Subcutaneous adipose tissue (tissue), 4 donors: Measurements from ENCODE around the gene COX20. TPM values are rescaled to one million over a fixed set of nuclear protein-coding genes. Genes with fewer than 3 reads are reported as not detected.

Experiments
- total RNA-seq, 4 donors: library from RNA; depleted of rRNA; stranded (reverse); fragments of >200 nt; gene quantifications; one replicate each; pipeline ENCODE4 v1.1.0, GENCODE V29; 2016
- TF ChIP-seq, protein P1 (sequence below): fragments of 450-650 bp; IDR thresholded peaks from one replicate; pipeline ENCODE4 v1.5.1; 2016; ENCODE audit warnings: low read depth, mild to moderate bottlenecking, control low read depth, antibody characterized with exemption, moderate library complexity

The COX20 gene
- total RNA-seq, 4 donors from 2014 or later = 25.8 to 55.1 (median 31.1) TPM

DNA sequence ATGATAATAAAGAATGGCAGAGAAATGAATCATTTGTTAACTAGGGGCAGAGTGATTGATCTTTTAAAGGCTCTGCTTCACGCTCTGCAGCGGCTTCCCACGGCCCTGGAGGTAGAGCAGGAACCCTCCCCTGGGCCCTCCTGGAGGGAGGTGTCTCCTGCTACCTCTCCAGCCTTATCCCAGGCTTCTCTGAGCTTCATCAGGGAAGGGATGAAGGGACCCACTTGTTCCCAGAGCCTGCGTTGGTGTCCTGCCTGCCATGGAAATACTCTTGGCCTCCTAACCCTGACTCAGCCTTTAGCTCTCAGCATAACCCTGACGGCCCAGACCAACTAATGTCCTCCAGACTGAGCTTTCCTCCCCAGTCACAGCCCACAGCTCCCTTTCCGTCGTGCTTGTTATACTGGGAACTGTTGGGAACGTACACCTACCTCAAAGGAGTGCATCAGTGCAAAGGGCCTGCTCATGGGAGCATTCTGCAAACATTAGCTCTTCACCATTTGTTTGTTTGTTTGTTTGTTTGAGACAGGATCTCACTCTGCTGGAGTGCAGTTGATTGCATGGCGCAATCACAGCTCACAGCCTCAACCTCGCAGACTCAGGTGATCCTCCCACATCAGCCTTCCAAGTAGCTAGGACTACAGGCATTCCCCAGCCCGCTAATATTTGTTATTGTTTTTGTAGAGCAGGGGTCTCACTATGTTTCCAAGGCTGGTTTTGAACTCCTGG, 46.3 kb downstream of the COX20 start:
- TF ChIP-seq, protein P1, sequence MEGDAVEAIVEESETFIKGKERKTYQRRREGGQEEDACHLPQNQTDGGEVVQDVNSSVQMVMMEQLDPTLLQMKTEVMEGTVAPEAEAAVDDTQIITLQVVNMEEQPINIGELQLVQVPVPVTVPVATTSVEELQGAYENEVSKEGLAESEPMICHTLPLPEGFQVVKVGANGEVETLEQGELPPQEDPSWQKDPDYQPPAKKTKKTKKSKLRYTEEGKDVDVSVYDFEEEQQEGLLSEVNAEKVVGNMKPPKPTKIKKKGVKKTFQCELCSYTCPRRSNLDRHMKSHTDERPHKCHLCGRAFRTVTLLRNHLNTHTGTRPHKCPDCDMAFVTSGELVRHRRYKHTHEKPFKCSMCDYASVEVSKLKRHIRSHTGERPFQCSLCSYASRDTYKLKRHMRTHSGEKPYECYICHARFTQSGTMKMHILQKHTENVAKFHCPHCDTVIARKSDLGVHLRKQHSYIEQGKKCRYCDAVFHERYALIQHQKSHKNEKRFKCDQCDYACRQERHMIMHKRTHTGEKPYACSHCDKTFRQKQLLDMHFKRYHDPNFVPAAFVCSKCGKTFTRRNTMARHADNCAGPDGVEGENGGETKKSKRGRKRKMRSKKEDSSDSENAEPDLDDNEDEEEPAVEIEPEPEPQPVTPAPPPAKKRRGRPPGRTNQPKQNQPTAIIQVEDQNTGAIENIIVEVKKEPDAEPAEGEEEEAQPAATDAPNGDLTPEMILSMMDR = no peak

DNA sequence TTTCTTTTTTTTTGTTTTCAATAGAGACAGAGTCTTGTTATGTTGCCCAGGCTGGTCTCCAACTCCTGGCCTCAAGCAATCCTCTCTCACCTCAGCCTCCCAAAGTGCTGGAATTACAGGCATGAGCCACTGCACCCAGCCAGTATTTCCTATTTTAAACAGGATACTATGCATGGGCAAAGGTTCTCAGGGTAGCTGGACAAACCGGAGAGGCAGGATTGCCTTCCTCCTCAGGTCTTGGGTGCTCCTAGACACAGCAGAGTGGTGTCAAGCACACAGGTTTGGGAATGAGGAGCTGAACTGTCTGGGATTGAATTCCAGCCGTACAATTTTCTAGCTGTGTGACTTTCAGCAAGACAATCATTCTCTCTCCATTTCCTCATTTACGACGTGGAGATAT, 51.8 kb downstream of the COX20 start:
- TF ChIP-seq, protein P1 = no peak

DNA sequence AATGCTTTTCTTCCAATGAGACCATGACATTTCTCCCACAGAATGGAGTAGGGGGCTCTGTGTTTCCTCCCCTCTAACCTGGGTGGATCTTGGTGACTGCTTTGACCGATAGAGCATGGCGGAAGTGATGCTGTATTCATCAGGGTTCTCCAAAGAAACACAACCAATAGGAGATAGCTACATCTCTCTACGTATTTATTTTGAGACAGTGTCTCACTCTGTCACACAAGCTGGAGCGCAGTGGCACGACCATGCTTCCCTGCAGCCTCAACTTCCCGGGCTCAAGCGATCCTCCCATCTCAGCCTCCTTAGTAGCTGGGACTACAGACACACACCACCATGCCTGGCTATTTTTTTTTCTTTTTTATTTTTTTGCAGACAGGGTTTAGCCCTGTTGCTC, 58.4 kb downstream of the COX20 start:
- TF ChIP-seq, protein P1 = no peak

Other genes starting within 250 kb of the COX20 start
- gene DESI2, start 182.5 kb upstream of the COX20 start, total RNA-seq = 10 to 100 TPM; 24.7 to 39.6 (median 29.7) TPM
- gene HNRNPU, start 28.9 kb downstream of the COX20 start, total RNA-seq = 100 to 1,000 TPM; 314 to 494 (median 367) TPM